HepG2 (cell line): ENCODE measurements around the gene ANAPC1.

Experiments used
- CSRNP2 ChIP-seq: sonication (generic); formaldehyde crosslinking; conservative IDR thresholded peaks from 2 replicates; pipeline ENCODE4 v1.8.0; 2022; ENCODE audit warnings: low read depth, missing genetic modification reagents
- HNF4G ChIP-seq, 2 experiments: sonication (generic) in 1 of 2; formaldehyde crosslinking in 1 of 2; IDR thresholded peaks; 2 replicates each; pipeline versions ENCODE4 v1.4.0 to v1.6.1; 2011 to 2020; ENCODE audit warnings: borderline replicate concordance in 2 of 2, low read depth in 2 of 2, mild to moderate bottlenecking in 2 of 2, low read length in 1 of 2, missing genetic modification reagents in 1 of 2, moderate library complexity in 1 of 2
- HNRNPK ChIP-seq: fragments of 200-400 bp; formaldehyde crosslinking; IDR thresholded peaks from 2 replicates; pipeline ENCODE4 v1.6.1; 2018; ENCODE audit warnings: low read length, low read depth, moderate library complexity, mild to moderate bottlenecking; ENCODE audit not compliant: poor library complexity, severe bottlenecking
- MAFG ChIP-seq: sonication (generic); formaldehyde crosslinking; IDR thresholded peaks from 2 replicates; pipeline ENCODE4 v1.5.1; 2020; ENCODE audit warnings: mild to moderate bottlenecking, missing genetic modification reagents
- MAFK ChIP-seq, 2 experiments: IDR thresholded peaks in 1 of 2; conservative IDR thresholded peaks in 1 of 2; 2 replicates each; pipeline ENCODE4 v1.6.1; 2011; ENCODE audit warnings: improper control_type of control experiment in 2 of 2, low read length in 2 of 2
- PATZ1 ChIP-seq: sonication (generic); formaldehyde crosslinking; IDR thresholded peaks from 2 replicates; pipeline ENCODE4 v1.4.0; 2020; ENCODE audit warnings: missing genetic modification reagents
- ZC3H13 ChIP-seq: sonication (generic); formaldehyde crosslinking; IDR thresholded peaks from 2 replicates; pipeline ENCODE4 v1.8.1; 2023; ENCODE audit warnings: mild to moderate bottlenecking, missing genetic modification reagents, moderate library complexity
- ZNF121 ChIP-seq: sonication (generic); formaldehyde crosslinking; IDR thresholded peaks from 2 replicates; pipeline ENCODE4 v1.5.0; 2020; ENCODE audit warnings: mild to moderate bottlenecking, missing genetic modification reagents
- ZNF709 ChIP-seq: sonication (generic); formaldehyde crosslinking; IDR thresholded peaks from 2 replicates; pipeline ENCODE4 v1.5.0; 2020; ENCODE audit warnings: mild to moderate bottlenecking, missing genetic modification reagents
- ZSCAN5A ChIP-seq: sonication (generic); formaldehyde crosslinking; IDR thresholded peaks from 2 replicates; pipeline ENCODE4 v1.8.0; 2022; ENCODE audit warnings: mild to moderate bottlenecking, missing genetic modification reagents, borderline replicate concordance

- TF ChIP-seq ZNF121 (no peak), HNF4G (IDR thresholded peaks at IDR 0.05; ENCODE audit: borderline replicate concordance, low read depth, low read length) (no peak), HNF4G (CRISPR knock-in tag; IDR thresholded peaks at IDR 0.05; ENCODE audit: borderline replicate concordance, low read depth) (no peak), HNRNPK (no peak), CSRNP2 (CRISPR knock-in tag) (no peak), ZC3H13 (CRISPR knock-in tag) (no peak), PATZ1 (CRISPR knock-in tag) (peak; percentile 16; the same call in 1 of the 2 replicates), MAFG (CRISPR knock-in tag) (no peak), ZSCAN5A (CRISPR knock-in tag) (no peak), ZNF709 (CRISPR knock-in tag) (no peak), MAFK (conservative IDR thresholded peaks at IDR 0.05 in 1 of 2, IDR thresholded peaks at IDR 0.05 in 1 of 2; ENCODE audit: low read length in 2 of 2) (no peak)
Observed at GRCh38 chr2:111900859-111901258, 16.9 kb upstream of the ANAPC1 start.
